ENCODE measurements around the gene PPP1R3E.
A peak's percentile ranks its signal among the peaks of the same experiment; 100 is the strongest.

PPP1R3E gene

DNA sequence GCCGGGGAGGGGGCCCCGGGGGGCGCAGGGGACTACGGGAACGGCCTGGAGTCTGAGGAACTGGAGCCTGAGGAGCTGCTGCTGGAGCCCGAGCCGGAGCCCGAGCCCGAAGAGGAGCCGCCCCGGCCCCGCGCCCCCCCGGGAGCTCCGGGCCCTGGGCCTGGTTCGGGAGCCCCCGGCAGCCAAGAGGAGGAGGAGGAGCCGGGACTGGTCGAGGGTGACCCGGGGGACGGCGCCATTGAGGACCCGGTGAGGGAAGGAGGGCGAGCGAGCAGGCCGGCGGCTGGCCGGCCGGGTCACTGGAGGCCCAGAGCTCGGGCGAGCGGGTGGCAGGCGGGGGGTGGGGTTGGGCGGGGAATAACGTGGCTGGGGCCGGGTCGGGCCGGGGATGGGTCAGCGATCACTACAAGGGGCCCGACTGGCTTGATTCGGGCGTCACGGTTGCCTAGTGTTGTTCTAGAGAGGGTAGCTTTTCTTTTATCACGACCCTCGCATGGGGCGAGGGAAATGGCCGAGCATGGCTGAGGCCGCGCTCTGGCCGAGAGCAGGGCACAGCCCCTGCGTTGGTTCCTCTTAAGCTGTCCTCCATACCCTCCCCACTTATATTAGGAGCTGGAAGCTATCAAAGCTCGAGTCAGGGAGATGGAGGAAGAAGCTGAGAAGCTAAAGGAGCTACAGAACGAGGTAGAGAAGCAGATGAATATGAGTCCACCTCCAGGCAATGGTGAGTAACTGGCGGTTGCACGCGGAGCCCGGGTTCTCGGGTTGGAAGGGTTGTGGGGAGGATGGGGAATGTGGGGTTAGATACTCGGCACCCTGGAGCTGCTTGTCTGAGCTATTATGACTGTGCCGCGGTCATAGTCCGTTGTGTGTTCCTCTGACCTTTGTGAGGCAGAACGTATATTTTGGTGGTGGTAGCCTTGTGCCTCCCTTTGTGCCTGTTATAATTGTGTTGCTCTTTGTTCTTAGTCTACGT, 19.2 kb upstream of the PPP1R3E start:
- Histone ChIP-seq H3K9me3 (ENCODE audit: severe bottlenecking) (no peaks in the 10 kb centered on the region), H3K36me3 (ENCODE audit: low read depth) (peaks cover 52% of the 10 kb centered on the region), H3K4me1 (ENCODE audit: insufficient read depth, poor library complexity, severe bottlenecking) (peaks cover 13% of the 10 kb centered on the region), H3K4me3 (ENCODE audit: severe bottlenecking) (peak overlapping the region; percentile 98), H3K27me3 (ENCODE audit: insufficient read depth, poor library complexity, severe bottlenecking) (no peaks in the 10 kb centered on the region), H3K27ac (ENCODE audit: poor library complexity, severe bottlenecking) (peak overlapping the region; percentile 70)
- DNase-seq (ENCODE audit: low spot score) (no peak), ATAC-seq (ENCODE audit: low read depth) (peak; percentile 7; the same call in 2 of the 3 replicates)
- TF ChIP-seq, protein P1, sequence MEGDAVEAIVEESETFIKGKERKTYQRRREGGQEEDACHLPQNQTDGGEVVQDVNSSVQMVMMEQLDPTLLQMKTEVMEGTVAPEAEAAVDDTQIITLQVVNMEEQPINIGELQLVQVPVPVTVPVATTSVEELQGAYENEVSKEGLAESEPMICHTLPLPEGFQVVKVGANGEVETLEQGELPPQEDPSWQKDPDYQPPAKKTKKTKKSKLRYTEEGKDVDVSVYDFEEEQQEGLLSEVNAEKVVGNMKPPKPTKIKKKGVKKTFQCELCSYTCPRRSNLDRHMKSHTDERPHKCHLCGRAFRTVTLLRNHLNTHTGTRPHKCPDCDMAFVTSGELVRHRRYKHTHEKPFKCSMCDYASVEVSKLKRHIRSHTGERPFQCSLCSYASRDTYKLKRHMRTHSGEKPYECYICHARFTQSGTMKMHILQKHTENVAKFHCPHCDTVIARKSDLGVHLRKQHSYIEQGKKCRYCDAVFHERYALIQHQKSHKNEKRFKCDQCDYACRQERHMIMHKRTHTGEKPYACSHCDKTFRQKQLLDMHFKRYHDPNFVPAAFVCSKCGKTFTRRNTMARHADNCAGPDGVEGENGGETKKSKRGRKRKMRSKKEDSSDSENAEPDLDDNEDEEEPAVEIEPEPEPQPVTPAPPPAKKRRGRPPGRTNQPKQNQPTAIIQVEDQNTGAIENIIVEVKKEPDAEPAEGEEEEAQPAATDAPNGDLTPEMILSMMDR (IDR thresholded peaks at IDR 0.05; ENCODE audit: poor library complexity, severe bottlenecking), result no peak

GRCh38 chr14:23320584-23321571, 18.2 kb upstream of the PPP1R3E start, which contains the start of gene PABPN1:
Gene PABPN1 (plus strand): TSS chr14:23321457. CDS start chr14:23321470, 13 bp downstream.
- Histone ChIP-seq H3K4me1 (ENCODE audit: insufficient read depth, poor library complexity, severe bottlenecking) (peaks cover 13% of the 10 kb centered on the region), H3K4me3 (ENCODE audit: severe bottlenecking) (peak within 1 kb of the TSS; percentile 98), H3K27ac (ENCODE audit: poor library complexity, severe bottlenecking) (peak within 1 kb of the TSS; percentile 70), H3K9me3 (ENCODE audit: severe bottlenecking) (no peaks in the 10 kb centered on the region), H3K27me3 (ENCODE audit: insufficient read depth, poor library complexity, severe bottlenecking) (no peaks in the 10 kb centered on the region), H3K36me3 (ENCODE audit: low read depth) (peaks cover 57% of the 10 kb centered on the region)
- ATAC-seq (ENCODE audit: low read depth) (peak; percentile 92), DNase-seq (ENCODE audit: low spot score) (peak; percentile 99)
- TF ChIP-seq, protein P1 (IDR thresholded peaks at IDR 0.05; ENCODE audit: poor library complexity, severe bottlenecking), result no peak

DNA sequence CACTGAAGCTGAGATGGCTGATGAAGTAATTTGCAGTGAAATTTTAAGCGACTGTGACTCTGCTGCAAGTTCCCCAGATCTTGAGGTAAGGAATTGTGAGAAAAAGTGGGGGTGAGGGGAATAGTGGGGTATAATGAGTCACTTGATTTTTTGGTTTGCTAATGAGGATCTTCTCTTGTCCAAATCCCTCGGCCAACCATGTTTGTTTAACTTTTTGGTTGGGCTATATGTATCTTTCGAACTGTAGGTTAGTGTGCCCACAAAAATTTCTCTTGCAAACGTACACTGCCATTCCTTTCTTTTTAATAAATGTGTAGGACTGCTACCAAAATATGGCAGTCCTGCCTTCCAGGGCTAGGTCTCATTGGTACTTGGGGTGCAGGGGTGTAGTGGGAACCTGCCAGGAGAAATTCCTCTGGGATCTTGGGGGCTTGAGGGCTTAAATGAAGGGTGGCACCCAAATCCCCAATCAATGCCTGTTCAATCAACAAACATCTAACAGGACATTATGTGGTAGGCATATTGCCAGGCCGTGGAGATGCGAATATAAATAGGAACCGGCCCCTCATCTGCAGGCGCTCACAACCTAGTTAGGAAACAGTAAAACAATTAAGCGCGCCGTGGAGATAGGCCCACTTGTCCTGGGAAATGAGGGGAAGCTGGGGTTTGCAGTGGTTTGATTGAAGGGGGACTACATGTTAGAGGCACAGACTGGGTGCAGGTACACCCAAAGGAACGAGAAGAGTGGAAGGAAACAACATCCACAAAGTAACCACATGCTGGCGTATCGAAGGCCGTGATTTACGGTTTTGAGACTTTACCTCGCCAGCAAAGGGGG, 17.3 kb upstream of the PPP1R3E start:
- peaks cover 61% of the 10 kb centered on the region for H3K36me3 ChIP-seq (ENCODE audit: low read depth)
- H3K4me1 ChIP-seq (ENCODE audit: insufficient read depth, poor library complexity, severe bottlenecking), result peaks cover 13% of the 10 kb centered on the region
- no peaks in the 10 kb centered on the region for H3K27me3 ChIP-seq (ENCODE audit: insufficient read depth, poor library complexity, severe bottlenecking)
- peak overlapping the region; percentile 70 for H3K27ac ChIP-seq (ENCODE audit: poor library complexity, severe bottlenecking)
- TF ChIP-seq, protein P1 (IDR thresholded peaks at IDR 0.05; ENCODE audit: poor library complexity, severe bottlenecking), result no peak
- H3K4me3 ChIP-seq (ENCODE audit: severe bottlenecking), result peak overlapping the region; percentile 98
- DNase-seq (ENCODE audit: low spot score) (no peak), ATAC-seq (ENCODE audit: low read depth) (no peak)
- no peaks in the 10 kb centered on the region for H3K9me3 ChIP-seq (ENCODE audit: severe bottlenecking)

- TF ChIP-seq, protein P1 (IDR thresholded peaks at IDR 0.05; ENCODE audit: poor library complexity, severe bottlenecking), result no peak
- Histone ChIP-seq H3K4me1 (ENCODE audit: insufficient read depth, poor library complexity, severe bottlenecking) (peaks cover 7% of the 10 kb centered on the region), H3K9me3 (ENCODE audit: severe bottlenecking) (no peaks in the 10 kb centered on the region), H3K4me3 (ENCODE audit: severe bottlenecking) (no peak overlapping the region), H3K27ac (ENCODE audit: poor library complexity, severe bottlenecking) (no peak overlapping the region), H3K27me3 (ENCODE audit: insufficient read depth, poor library complexity, severe bottlenecking) (no peaks in the 10 kb centered on the region), H3K36me3 (ENCODE audit: low read depth) (peaks cover 63% of the 10 kb centered on the region)
- no peak for DNase-seq (ENCODE audit: low spot score)
- no peak for ATAC-seq (ENCODE audit: low read depth)
Observed at GRCh38 chr14:23316300-23316699, 13.6 kb upstream of the PPP1R3E start.

Measured in RWPE2 (cell line).